Fibroblast of the aortic adventitia (primary cell): ENCODE measurements around the gene SLC20A1. TPM values are rescaled to one million over a fixed set of nuclear protein-coding genes. Genes with fewer than 3 reads are reported as not detected.
A peak's percentile ranks its signal among the peaks of the same experiment; 100 is the strongest.

Experiments used
- DNase-seq: peaks from one replicate; pipeline ENCODE4 v3.0.0-alpha.2; 2010; ENCODE audit warnings: low read depth
- H3K4me3 ChIP-seq: 2 replicates; pipeline ENCODE4 v1.5.1; 2011; ENCODE audit warnings: low read depth, mild to moderate bottlenecking, control low read depth, low read length, moderate library complexity
- total RNA-seq: library from RNA; depleted of rRNA; stranded (reverse); fragments of >200 nt; gene quantifications from 2 replicates; pipeline ENCODE4 v1.2.3, GENCODE V29; 2012; ENCODE audit warnings: low replicate concordance
- TF ChIP-seq, protein P1 (sequence below): IDR thresholded peaks from 2 replicates; pipeline ENCODE4 v1.5.1; 2011; ENCODE audit warnings: mild to moderate bottlenecking, low read length, control low read depth, inconsistent platforms; ENCODE audit not compliant: insufficient read depth

The SLC20A1 gene
- total RNA-seq, 1 donor: 134 TPM

DNA sequence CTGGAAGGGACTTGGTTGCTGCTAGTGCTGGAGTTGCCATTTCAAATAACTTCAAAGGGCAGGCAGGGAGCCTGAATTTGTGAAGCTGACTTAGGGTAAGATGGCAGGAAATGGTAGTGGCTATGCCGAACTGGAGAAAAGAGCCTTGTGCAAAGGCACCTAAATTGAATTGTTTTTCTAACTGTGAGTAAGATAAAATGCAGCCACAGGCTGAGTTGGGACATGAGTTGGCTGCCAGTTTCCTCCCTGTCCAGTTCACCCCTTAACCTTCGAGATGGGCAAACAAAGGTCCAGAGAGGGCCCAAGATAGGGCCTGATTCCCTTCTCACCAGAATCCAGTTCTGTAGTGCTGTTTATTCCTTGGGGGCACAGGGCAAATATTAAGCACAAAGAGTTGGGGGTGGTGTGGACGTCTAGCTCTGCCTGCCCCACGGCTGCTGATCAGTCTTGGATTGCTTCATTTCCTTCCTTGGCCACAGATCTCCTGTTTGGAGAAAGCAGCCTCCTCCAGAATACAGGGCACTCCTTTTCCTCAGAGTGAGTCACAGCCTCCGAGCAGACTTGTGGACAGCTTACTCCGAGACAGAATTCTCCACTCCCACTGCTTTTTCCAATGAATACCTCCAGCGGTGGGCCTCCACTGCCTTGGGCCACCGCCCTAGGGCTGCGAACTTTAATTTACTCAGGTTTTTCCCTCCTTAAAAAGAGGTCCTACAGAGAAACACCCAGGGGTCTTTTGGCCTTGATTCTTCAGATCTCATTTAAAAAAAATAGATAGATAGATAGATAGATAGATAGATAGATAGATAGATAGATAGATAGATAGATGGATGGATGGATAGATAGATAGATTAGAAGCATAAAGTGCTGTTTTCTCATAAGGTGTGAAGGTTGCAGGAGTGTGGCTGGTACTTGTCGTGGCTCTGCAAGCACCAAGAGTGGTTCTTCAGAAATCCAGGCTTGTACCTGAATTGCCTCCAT is 18.4 kb upstream of the SLC20A1 start:
- peak; percentile 98 for DNase-seq
- TF ChIP-seq, protein P1, sequence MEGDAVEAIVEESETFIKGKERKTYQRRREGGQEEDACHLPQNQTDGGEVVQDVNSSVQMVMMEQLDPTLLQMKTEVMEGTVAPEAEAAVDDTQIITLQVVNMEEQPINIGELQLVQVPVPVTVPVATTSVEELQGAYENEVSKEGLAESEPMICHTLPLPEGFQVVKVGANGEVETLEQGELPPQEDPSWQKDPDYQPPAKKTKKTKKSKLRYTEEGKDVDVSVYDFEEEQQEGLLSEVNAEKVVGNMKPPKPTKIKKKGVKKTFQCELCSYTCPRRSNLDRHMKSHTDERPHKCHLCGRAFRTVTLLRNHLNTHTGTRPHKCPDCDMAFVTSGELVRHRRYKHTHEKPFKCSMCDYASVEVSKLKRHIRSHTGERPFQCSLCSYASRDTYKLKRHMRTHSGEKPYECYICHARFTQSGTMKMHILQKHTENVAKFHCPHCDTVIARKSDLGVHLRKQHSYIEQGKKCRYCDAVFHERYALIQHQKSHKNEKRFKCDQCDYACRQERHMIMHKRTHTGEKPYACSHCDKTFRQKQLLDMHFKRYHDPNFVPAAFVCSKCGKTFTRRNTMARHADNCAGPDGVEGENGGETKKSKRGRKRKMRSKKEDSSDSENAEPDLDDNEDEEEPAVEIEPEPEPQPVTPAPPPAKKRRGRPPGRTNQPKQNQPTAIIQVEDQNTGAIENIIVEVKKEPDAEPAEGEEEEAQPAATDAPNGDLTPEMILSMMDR: no peak
- peak overlapping the region; percentile 50 for H3K4me3 ChIP-seq

DNA sequence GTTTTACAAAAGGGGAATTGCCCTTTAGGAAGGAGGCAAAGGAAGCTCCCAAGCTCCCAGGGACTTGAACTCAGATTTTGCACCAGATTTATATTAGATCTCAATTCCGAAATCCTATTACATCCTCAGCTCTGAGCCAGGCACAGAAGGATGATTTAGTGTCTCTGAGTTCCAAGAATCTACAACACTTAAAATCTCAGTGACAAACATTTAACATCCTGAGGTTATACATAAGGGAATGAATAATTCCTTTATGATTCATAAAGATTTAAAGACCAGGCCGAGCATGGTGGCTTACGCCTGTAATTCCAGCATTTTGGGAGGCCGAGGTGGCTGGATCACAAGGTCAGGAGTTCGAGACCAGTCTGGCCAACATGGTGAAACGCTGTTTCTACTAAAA is 16.5 kb upstream of the SLC20A1 start:
- TF ChIP-seq, protein P1: no peak
- no peak overlapping the region for H3K4me3 ChIP-seq
- DNase-seq: no peak

DNA sequence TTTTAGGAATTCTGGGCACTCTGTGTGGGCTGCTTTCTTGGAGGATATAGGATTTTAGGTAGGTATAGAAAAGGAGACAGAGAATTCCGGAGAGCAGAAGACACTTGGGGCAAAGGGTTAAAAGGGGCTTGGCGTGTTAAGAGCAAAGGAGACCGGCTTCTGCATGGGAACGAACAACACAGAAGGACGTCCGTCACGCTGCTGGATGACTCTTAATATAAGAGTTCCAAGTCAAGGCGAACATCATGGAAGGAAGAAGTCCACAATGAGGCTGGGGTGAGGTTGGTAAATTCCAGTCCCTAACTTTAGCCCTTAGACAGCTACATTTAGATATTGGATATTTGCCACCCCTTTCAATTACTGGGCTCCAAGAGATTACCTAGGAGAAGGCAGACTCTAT is 15.9 kb upstream of the SLC20A1 start:
- no peak overlapping the region for H3K4me3 ChIP-seq
- no peak for DNase-seq
- TF ChIP-seq, protein P1: no peak

DNA sequence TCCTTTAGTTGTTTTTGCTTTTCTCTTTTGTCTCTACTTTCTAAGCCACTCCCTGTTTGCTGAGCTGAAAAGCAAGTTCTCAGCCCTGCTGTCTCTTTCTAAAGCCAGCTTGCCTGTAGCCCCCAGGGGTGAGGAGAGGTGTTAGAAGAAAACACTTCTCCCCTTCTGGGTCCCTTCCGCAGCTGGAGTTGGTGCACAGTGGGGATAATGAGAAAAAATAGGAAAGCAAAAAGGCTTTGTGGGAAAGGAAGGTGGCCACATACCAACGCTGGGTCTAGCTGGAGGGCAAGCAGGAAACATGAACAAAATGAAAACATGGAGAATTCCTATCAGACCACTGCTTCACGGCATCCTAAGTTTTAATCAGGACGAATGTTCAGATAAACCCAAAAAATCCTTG is 15.5 kb upstream of the SLC20A1 start:
- H3K4me3 ChIP-seq: no peak overlapping the region
- DNase-seq: no peak
- TF ChIP-seq, protein P1: no peak

DNA sequence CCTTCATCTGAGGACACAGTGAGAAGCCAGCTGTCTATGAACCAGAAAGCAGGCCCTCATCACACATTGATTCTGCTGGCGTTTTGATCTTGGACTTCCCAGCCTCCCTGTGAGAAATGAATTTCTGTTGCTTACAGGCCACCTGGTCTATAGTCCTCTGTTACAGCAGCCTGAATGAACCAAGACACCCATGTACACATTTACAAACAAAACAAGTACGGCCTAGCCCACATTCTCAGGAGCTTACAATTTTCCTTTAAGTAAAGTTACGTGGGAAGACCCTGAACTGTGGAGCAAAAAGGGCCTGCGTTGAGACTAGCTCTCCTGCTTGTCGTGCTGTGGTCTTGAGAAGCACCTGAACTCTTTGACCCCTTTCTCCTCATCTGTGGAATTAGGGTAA is 12.0 kb upstream of the SLC20A1 start:
- no peak for DNase-seq
- H3K4me3 ChIP-seq: no peak overlapping the region
- TF ChIP-seq, protein P1: no peak

DNA sequence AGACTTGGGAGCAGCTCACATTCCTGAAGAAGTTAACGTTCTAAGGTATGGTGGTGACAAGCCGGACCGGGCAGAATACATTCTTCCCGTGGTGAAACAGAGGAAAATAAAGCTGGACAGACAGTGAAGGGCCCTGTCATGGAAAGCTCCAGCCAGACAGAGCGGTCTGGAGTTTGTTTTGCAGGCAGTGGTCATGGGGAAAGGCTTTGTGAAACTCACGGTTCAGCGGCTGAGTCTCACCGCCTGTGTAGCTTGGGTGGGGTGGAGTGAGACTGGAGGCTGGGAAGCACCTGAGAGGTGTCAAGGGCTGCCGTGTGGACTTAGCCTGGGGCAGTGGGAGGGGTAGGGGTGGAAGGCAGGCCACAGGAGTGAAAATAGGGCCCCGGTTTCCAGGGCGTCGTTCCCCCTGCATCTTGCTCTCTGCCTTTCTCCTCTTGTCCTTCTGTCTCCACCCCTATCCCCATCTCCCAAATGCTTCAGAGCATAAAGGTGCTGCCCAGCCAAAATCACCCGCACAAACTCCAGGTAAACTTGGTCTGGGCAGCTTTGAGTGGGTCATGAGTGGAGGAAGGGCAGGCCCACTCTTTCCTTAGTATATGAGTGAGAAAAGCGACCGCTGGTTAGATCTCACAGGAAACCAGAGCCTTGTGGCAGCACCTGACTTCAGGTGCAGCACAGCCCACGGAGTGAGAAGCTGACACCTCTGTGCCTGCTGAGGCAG is 11.4 kb upstream of the SLC20A1 start:
- H3K4me3 ChIP-seq: no peak overlapping the region
- TF ChIP-seq, protein P1: no peak
- no peak for DNase-seq
